CMK (cell line): Measurements from ENCODE around the gene PARP11.
"Not testable (repeated sequence)": the region's sequence is repeated elsewhere in the genome, so short reads cannot be mapped to it uniquely, and the experiment has no call there.

ENCODE experiments used
- DNase-seq: peaks from one replicate; pipeline ENCODE4 v3.0.0-alpha.2; 2010; ENCODE audit warnings: low read depth

Gene PARP11

GRCh38 chr12:3882896-3883564, 9.8 kb upstream of the PARP11 start:
- DNase-seq = no peak

- no peak for DNase-seq
Observed at GRCh38 chr12:3882406-3882805, 9.2 kb upstream of the PARP11 start.

- DNase-seq = no peak
Observed at GRCh38 chr12:3881281-3881950, 8.2 kb upstream of the PARP11 start.

GRCh38 chr12:3879846-3880245, 6.6 kb upstream of the PARP11 start:
- no peak for DNase-seq

GRCh38 chr12:3871356-3871755, 1.8 kb downstream of the PARP11 start:
- no peak for DNase-seq

GRCh38 chr12:3869865-3870264, 3.3 kb downstream of the PARP11 start:
- no peak for DNase-seq

GRCh38 chr12:3869433-3869832, 3.8 kb downstream of the PARP11 start:
- DNase-seq = no peak

- DNase-seq = no peak
Observed at GRCh38 chr12:3863756-3864155, 9.4 kb downstream of the PARP11 start.

GRCh38 chr12:3842517-3842916, 30.7 kb downstream of the PARP11 start:
- DNase-seq = no peak

GRCh38 chr12:3841783-3842182, 31.4 kb downstream of the PARP11 start:
- DNase-seq = no peak

GRCh38 chr12:3840833-3841232, 32.4 kb downstream of the PARP11 start:
- DNase-seq = not testable (repeated sequence)

GRCh38 chr12:3839745-3840144, 33.5 kb downstream of the PARP11 start:
- not testable (repeated sequence) for DNase-seq

GRCh38 chr12:3838701-3839548, 34.3 kb downstream of the PARP11 start:
- not testable (repeated sequence) for DNase-seq

GRCh38 chr12:3838076-3838475, 35.1 kb downstream of the PARP11 start:
- no peak for DNase-seq

GRCh38 chr12:3837049-3837448, 36.1 kb downstream of the PARP11 start:
- DNase-seq = no peak

GRCh38 chr12:3836641-3837040, 36.6 kb downstream of the PARP11 start:
- no peak for DNase-seq

- DNase-seq = no peak
Observed at GRCh38 chr12:3835914-3836313, 37.3 kb downstream of the PARP11 start.

GRCh38 chr12:3834774-3835173, 38.4 kb downstream of the PARP11 start:
- no peak for DNase-seq

- no peak for DNase-seq
Observed at GRCh38 chr12:3833670-3834310, 39.4 kb downstream of the PARP11 start.

GRCh38 chr12:3832738-3833137, 40.5 kb downstream of the PARP11 start:
- DNase-seq = no peak

- no peak for DNase-seq
Observed at GRCh38 chr12:3828888-3829287, 44.3 kb downstream of the PARP11 start.

- DNase-seq = no peak
Observed at GRCh38 chr12:3827301-3828000, 45.7 kb downstream of the PARP11 start.
